H1 (cell line): ENCODE measurements around the gene ATP2A3. TPM values are rescaled to one million over a fixed set of nuclear protein-coding genes. Genes with fewer than 3 reads are reported as not detected.

Experiments
- ASH2L ChIP-seq: fragments of 200-600, 300-600 bp; sonication (generic); IDR thresholded peaks from one replicate; pipeline ENCODE4 v1.7.1; 2017; ENCODE audit warnings: low read length
- CBX5 ChIP-seq: fragments of 300-800, 300-1000 bp; sonication (generic); IDR thresholded peaks from 2 replicates; pipeline ENCODE4 v1.7.1; 2016; ENCODE audit warnings: antibody characterized with exemption, low read length, low read depth
- JUND ChIP-seq: IDR thresholded peaks from 2 replicates; pipeline ENCODE4 v1.6.1; 2011; ENCODE audit warnings: mild to moderate bottlenecking, improper control_type of control experiment, low read length
- MAX ChIP-seq: IDR thresholded peaks from 2 replicates; pipeline ENCODE4 v1.6.1; 2012; ENCODE audit warnings: inconsistent platforms
- RFX5 ChIP-seq: IDR thresholded peaks from 2 replicates; pipeline ENCODE4 v1.6.1; 2011; ENCODE audit warnings: low read depth, low read length, improper control_type of control experiment, borderline replicate concordance
- USF2 ChIP-seq: IDR thresholded peaks from 2 replicates; pipeline ENCODE4 v1.6.1; 2011; ENCODE audit warnings: low read length, improper control_type of control experiment
- polyA plus RNA-seq, 7 experiments: library from polyadenylated mRNA; depleted of rRNA in 3 of 7; stranded (reverse) in 5 of 7; unstranded in 2 of 7; fragments of >200 nt in 5 of 7; fragments of 200-250 nt in 2 of 7; gene quantifications; 1 replicate in 5 of 7; 2 replicates in 1 of 7; 4 replicates in 1 of 7; pipeline versions ENCODE4 v1.2.1 to v1.2.3, GENCODE V29; 2011 to 2013; ENCODE audit warnings: missing spikeins in 2 of 7, mixed read lengths in 2 of 7
- total RNA-seq: library from RNA; stranded (reverse); fragmentation: NEBNext Ultra II Directional; extraction: Animal tissue kit (Norgen Biotek cat#: 25700); gene quantifications from 2 replicates; pipeline ENCODE4 v1.2.1, GENCODE V29; 2021

Gene ATP2A3
- total and polyA plus RNA-seq, 2 of the 8 experiments (the other 6 are each of a cell fraction or from before 2014, with no cell fraction given): 18.4 to 32.5 TPM

GRCh38 chr17:4003131-4003500 lies 38.9 kb upstream of the ATP2A3 start (continued):
- no peak for TF ChIP-seq MAX
- TF ChIP-seq USF2: no peak
- no peak for TF ChIP-seq CBX5
- no peak for TF ChIP-seq ASH2L
- TF ChIP-seq JUND: no peak
- no peak for TF ChIP-seq RFX5
